Loucy (cell line): ENCODE results near the gene CPNE6.

Experiments used
- H2AFZ ChIP-seq: fragments of 200-600 bp; sonication (generic); 2 replicates; pipeline ENCODE4 v1.6.0; 2016; ENCODE audit warnings: antibody characterized with exemption, mild to moderate bottlenecking, low read length, moderate library complexity
- H3F3A ChIP-seq: fragments of 200-600 bp; 2 replicates; pipeline ENCODE4 v1.6.0; 2016; ENCODE audit warnings: antibody characterized with exemption, low read depth, mild to moderate bottlenecking
- H3K27me3 ChIP-seq: fragments of 200-600 bp; sonication (generic); 2 replicates; pipeline ENCODE4 v1.6.1; 2014; ENCODE audit warnings: low read length, mild to moderate bottlenecking; ENCODE audit not compliant: insufficient read depth, poor library complexity, severe bottlenecking
- H3K36me3 ChIP-seq: fragments of 200-600 bp; sonication (generic); 2 replicates; pipeline ENCODE4 v1.6.1; 2016; ENCODE audit warnings: low read length; ENCODE audit not compliant: insufficient read depth
- H3K4me1 ChIP-seq: fragments of 200-600 bp; sonication (generic); 2 replicates; pipeline ENCODE4 v1.5.1; 2014; ENCODE audit warnings: low read length, mild to moderate bottlenecking; ENCODE audit not compliant: insufficient read depth, poor library complexity, severe bottlenecking
- H3K4me2 ChIP-seq: fragments of 200-600 bp; sonication (generic); 2 replicates; pipeline ENCODE4 v1.6.0; 2014; ENCODE audit warnings: antibody characterized with exemption, low read length, low read depth, mild to moderate bottlenecking; ENCODE audit not compliant: poor library complexity, severe bottlenecking
- H3K4me3 ChIP-seq: fragments of 200-600 bp; sonication (generic); 2 replicates; pipeline ENCODE4 v1.5.1; 2014; ENCODE audit warnings: low read length, mild to moderate bottlenecking, mixed read lengths; ENCODE audit not compliant: poor library complexity, severe bottlenecking
- H3K79me2 ChIP-seq: fragments of 200-600 bp; sonication (generic); 2 replicates; pipeline ENCODE4 v1.6.1; 2014; ENCODE audit warnings: low read length; ENCODE audit not compliant: insufficient read depth
- H3K9ac ChIP-seq: fragments of 200-600 bp; sonication (generic); 2 replicates; pipeline ENCODE4 v1.6.0; 2014; ENCODE audit warnings: mild to moderate bottlenecking, low read depth, low read length, moderate library complexity; ENCODE audit not compliant: poor library complexity, severe bottlenecking
- H3K9me2 ChIP-seq: fragments of 200-600 bp; sonication (generic); replicated peaks from 2 replicates; pipeline ENCODE4 v1.6.1; 2016; ENCODE audit warnings: low read depth, low read length, mixed read lengths
- H3K9me3 ChIP-seq: fragments of 200-600 bp; sonication (generic); 2 replicates; pipeline ENCODE4 v1.6.1; 2014; ENCODE audit warnings: mild to moderate bottlenecking, antibody characterized with exemption, low read length, low read depth; ENCODE audit not compliant: insufficient read depth
- H4K20me1 ChIP-seq: fragments of 200-600 bp; sonication (generic); 2 replicates; pipeline ENCODE4 v1.6.0; 2014; ENCODE audit warnings: antibody characterized with exemption, low read length, mild to moderate bottlenecking; ENCODE audit not compliant: insufficient read depth, poor library complexity, severe bottlenecking
- EZH2phosphoT487 ChIP-seq: fragments of 200-600 bp; IDR thresholded peaks from 2 replicates; pipeline ENCODE4 v1.6.1; 2018; ENCODE audit warnings: antibody characterized with exemption, mild to moderate bottlenecking, moderate library complexity, borderline replicate concordance
- TF ChIP-seq, protein P1 (sequence below): fragments of 200-600 bp; sonication (generic); conservative IDR thresholded peaks from 2 replicates; pipeline ENCODE4 v1.5.1; 2014; ENCODE audit warnings: mild to moderate bottlenecking, antibody characterized with exemption, low read length

CPNE6 gene

DNA sequence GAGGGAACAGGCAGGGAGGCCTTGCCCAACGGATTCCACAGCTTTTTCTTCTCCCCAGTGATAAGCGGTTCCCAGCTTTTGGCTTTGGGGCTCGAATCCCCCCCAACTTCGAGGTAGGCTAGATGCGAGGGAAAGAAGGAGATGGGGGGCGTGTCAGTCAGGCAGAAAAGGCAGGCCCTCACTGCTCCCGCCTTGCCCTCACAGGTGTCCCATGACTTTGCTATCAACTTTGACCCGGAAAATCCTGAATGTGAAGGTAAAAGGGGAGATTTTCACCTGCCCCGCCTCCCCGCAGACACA is 4.9 kb downstream of the CPNE6 start:
- Histone ChIP-seq H3K4me2 (no peak overlapping the region), H3K4me3 (no peak overlapping the region), H3K27me3 (no peaks in the 10 kb centered on the region), H3K9ac (no peak overlapping the region), H3K9me2 (no peaks in the 10 kb centered on the region), H3K9me3 (no peaks in the 10 kb centered on the region), H3K36me3 (no peaks in the 10 kb centered on the region), H3K79me2 (no peaks in the 10 kb centered on the region), H3F3A (no peaks in the 10 kb centered on the region), H2AFZ (no peak overlapping the region), H4K20me1 (no peaks in the 10 kb centered on the region), H3K4me1 (peaks cover 15% of the 10 kb centered on the region)
- no peak for TF ChIP-seq EZH2phosphoT487
- TF ChIP-seq, protein P1, sequence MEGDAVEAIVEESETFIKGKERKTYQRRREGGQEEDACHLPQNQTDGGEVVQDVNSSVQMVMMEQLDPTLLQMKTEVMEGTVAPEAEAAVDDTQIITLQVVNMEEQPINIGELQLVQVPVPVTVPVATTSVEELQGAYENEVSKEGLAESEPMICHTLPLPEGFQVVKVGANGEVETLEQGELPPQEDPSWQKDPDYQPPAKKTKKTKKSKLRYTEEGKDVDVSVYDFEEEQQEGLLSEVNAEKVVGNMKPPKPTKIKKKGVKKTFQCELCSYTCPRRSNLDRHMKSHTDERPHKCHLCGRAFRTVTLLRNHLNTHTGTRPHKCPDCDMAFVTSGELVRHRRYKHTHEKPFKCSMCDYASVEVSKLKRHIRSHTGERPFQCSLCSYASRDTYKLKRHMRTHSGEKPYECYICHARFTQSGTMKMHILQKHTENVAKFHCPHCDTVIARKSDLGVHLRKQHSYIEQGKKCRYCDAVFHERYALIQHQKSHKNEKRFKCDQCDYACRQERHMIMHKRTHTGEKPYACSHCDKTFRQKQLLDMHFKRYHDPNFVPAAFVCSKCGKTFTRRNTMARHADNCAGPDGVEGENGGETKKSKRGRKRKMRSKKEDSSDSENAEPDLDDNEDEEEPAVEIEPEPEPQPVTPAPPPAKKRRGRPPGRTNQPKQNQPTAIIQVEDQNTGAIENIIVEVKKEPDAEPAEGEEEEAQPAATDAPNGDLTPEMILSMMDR, result no peak

DNA sequence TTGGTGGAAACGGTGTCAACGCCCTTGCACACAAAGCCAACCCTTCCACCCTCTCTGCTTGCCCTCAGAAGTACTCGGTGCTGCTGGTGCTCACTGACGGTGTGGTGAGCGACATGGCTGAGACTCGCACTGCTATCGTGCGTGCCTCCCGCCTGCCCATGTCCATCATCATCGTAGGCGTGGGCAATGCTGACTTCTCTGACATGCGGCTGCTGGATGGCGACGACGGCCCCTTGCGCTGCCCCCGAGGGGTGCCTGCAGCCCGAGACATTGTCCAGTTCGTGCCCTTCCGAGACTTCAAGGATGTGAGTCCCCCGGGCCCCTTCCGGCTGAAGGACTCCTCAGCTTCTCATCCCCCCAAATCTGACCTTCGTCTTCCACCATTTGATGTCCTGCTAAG is 5.7 kb downstream of the CPNE6 start:
- Histone ChIP-seq H2AFZ (no peak overlapping the region), H3F3A (no peaks in the 10 kb centered on the region), H3K9me2 (no peaks in the 10 kb centered on the region), H4K20me1 (no peaks in the 10 kb centered on the region), H3K79me2 (no peaks in the 10 kb centered on the region), H3K36me3 (no peaks in the 10 kb centered on the region), H3K9ac (no peak overlapping the region), H3K9me3 (no peaks in the 10 kb centered on the region), H3K4me1 (peaks cover 15% of the 10 kb centered on the region), H3K27me3 (no peaks in the 10 kb centered on the region), H3K4me3 (no peak overlapping the region), H3K4me2 (no peak overlapping the region)
- TF ChIP-seq, protein P1, result no peak
- no peak for TF ChIP-seq EZH2phosphoT487

DNA sequence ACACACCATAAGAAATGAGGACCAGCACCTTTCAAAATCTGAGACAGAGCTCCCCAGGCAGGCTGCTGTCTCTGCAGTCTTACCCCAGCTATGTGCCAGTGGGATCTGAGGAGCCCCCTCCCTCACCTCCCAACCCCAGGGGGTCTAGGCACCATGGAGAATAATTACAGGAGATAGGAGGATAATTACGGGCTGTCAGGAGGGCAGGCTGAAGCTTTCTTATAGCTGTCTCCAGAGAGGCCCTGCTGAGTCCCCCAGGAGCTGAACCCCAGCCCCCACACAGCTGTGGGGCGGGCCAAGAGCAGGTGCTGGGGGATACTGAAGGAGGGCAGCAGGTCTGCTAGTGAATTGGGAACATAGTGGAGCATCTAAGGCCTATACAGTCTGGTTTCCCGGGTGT is 6.8 kb downstream of the CPNE6 start:
- H3K27me3 ChIP-seq, result no peaks in the 10 kb centered on the region

More for the DNA sequence above, 6.8 kb downstream of the CPNE6 start:
- Histone ChIP-seq H3K9me3 (no peaks in the 10 kb centered on the region), H3K9me2 (no peaks in the 10 kb centered on the region), H3F3A (no peaks in the 10 kb centered on the region), H3K36me3 (no peaks in the 10 kb centered on the region), H4K20me1 (no peaks in the 10 kb centered on the region), H2AFZ (no peak overlapping the region), H3K4me1 (peaks cover 15% of the 10 kb centered on the region), H3K9ac (no peak overlapping the region), H3K79me2 (no peaks in the 10 kb centered on the region), H3K4me2 (no peak overlapping the region), H3K4me3 (no peak overlapping the region)
- TF ChIP-seq, protein P1, result no peak
- no peak for TF ChIP-seq EZH2phosphoT487
